IMR-90 (cell line): ENCODE data around the gene MAT1A. TPM values are rescaled to one million over a fixed set of nuclear protein-coding genes. Genes with fewer than 3 reads are reported as not detected.

Experiments used
- ATAC-seq: fragments of 200-7000 bp; cut with Tn5 transposase; 2 replicates; pipeline ENCODE4 v1.9.1; 2020; ENCODE audit warnings: low read depth, mild to moderate bottlenecking, moderate library complexity
- BruUV-seq: library from RNA; stranded (reverse); fragments of 400-500 nt; replicated peaks from 2 replicates; lab custom pipeline; 2021; lab: Mats Ljungman, UMichigan
- CTCF ChIA-PET: fragments of 300-600 bp; formaldehyde crosslinking; extraction: SDS; loops from one replicate; lab custom pipeline; 2021; ENCODE audit warnings: antibody characterized with exemption; lab: Yijun Ruan, JAX
- POLR2A ChIA-PET: fragments of 300-600 bp; sonication (Branson Sonifier 250); formaldehyde crosslinking; loops from one replicate; lab custom pipeline; 2022; ENCODE audit warnings: antibody characterized with exemption; ENCODE audit not compliant: unreplicated experiment; lab: Charles Lee
- DNase-seq: peaks from one replicate; pipeline ENCODE4 v3.0.0; 2013
- H2AFZ ChIP-seq: replicated peaks from 2 replicates; pipeline ENCODE3; 2013; ENCODE audit warnings: low read length, mild to moderate bottlenecking; ENCODE audit not compliant: poor library complexity
- H2AK5ac ChIP-seq: 2 replicates; pipeline ENCODE4 v1.6.1; 2013; ENCODE audit warnings: low read depth, low read length, inconsistent platforms
- H2AK9ac ChIP-seq: replicated peaks from 2 replicates; pipeline ENCODE3; 2013; ENCODE audit warnings: mild to moderate bottlenecking, low read depth, low read length, moderate library complexity; ENCODE audit not compliant: poor library complexity
- H2BK120ac ChIP-seq: 2 replicates; pipeline ENCODE4 v1.6.1; 2013; ENCODE audit warnings: low read depth, low read length, inconsistent platforms
- H2BK15ac ChIP-seq: 3 replicates; pipeline ENCODE4 v1.6.1; 2013; ENCODE audit warnings: low read depth, low read length, inconsistent platforms
- H2BK20ac ChIP-seq: 2 replicates; pipeline ENCODE4 v1.6.1; 2013; ENCODE audit warnings: low read depth, mild to moderate bottlenecking, inconsistent platforms, low read length, moderate library complexity
- H2BK5ac ChIP-seq: 2 replicates; pipeline ENCODE4 v1.6.1; 2013; ENCODE audit warnings: mild to moderate bottlenecking, low read depth, low read length, inconsistent platforms; ENCODE audit not compliant: poor library complexity, severe bottlenecking
- H3K14ac ChIP-seq: replicated peaks from 2 replicates; pipeline ENCODE4 v1.6.1; 2013; ENCODE audit warnings: low read depth, low read length, inconsistent platforms
- H3K18ac ChIP-seq: 2 replicates; pipeline ENCODE4 v1.6.1; 2013; ENCODE audit warnings: low read depth, low read length, control low read depth
- H3K23ac ChIP-seq: 2 replicates; pipeline ENCODE4 v1.6.1; 2013; ENCODE audit warnings: low read depth, low read length, inconsistent platforms
- H3K27ac ChIP-seq: 2 replicates; pipeline ENCODE4 v1.5.1; 2013; ENCODE audit warnings: mild to moderate bottlenecking, control low read depth, low read length; ENCODE audit not compliant: insufficient read depth
- H3K27me3 ChIP-seq: 2 replicates; pipeline ENCODE4 v1.6.1; 2013; ENCODE audit warnings: low read length; ENCODE audit not compliant: control insufficient read depth, insufficient read depth
- H3K36me3 ChIP-seq: 2 replicates; pipeline ENCODE4 v1.6.1; 2013; ENCODE audit warnings: low read length, mixed read lengths; ENCODE audit not compliant: control insufficient read depth, insufficient read depth
- H3K4ac ChIP-seq: 2 replicates; pipeline ENCODE4 v1.6.1; 2013; ENCODE audit warnings: low read depth, low read length, inconsistent platforms
- H3K4me1 ChIP-seq: 2 replicates; pipeline ENCODE4 v1.6.1; 2013; ENCODE audit warnings: low read length, mixed read lengths; ENCODE audit not compliant: control insufficient read depth, insufficient read depth
- H3K4me2 ChIP-seq: 2 replicates; pipeline ENCODE4 v1.6.1; 2013; ENCODE audit warnings: low read depth, mild to moderate bottlenecking, control low read depth, low read length, moderate library complexity
- H3K4me3 ChIP-seq: 2 replicates; pipeline ENCODE4 v1.5.1; 2013; ENCODE audit warnings: low read depth, mild to moderate bottlenecking, control low read depth, low read length, moderate library complexity; ENCODE audit not compliant: insufficient read depth
- H3K56ac ChIP-seq: 2 replicates; pipeline ENCODE4 v1.6.1; 2013; ENCODE audit warnings: low read length, inconsistent platforms; ENCODE audit not compliant: insufficient read depth; ENCODE audit errors: extremely low read depth
- H3K79me1 ChIP-seq, 2 experiments: 2 replicates each; pipeline ENCODE4 v1.6.1; 2013; ENCODE audit warnings: low read length in 2 of 2, inconsistent platforms in 1 of 2, low read depth in 1 of 2
- H3K9ac ChIP-seq: 2 replicates; pipeline ENCODE4 v1.6.1; 2013; ENCODE audit warnings: low read depth, low read length, control low read depth
- H3K9me1 ChIP-seq: 2 replicates; pipeline ENCODE4 v1.6.1; 2013; ENCODE audit warnings: low read length, inconsistent platforms; ENCODE audit not compliant: insufficient read depth
- H3K9me3 ChIP-seq: 2 replicates; pipeline ENCODE4 v1.6.1; 2013; ENCODE audit warnings: low read length; ENCODE audit not compliant: control insufficient read depth, insufficient read depth
- H4K20me1 ChIP-seq: 2 replicates; pipeline ENCODE4 v1.6.1; 2013; ENCODE audit warnings: low read length, inconsistent platforms; ENCODE audit not compliant: insufficient read depth
- H4K5ac ChIP-seq: 2 replicates; pipeline ENCODE4 v1.6.1; 2013; ENCODE audit warnings: mild to moderate bottlenecking, low read depth, low read length, control low read depth
- H4K8ac ChIP-seq, 2 experiments: 2 replicates each; pipeline ENCODE4 v1.6.1; 2013; ENCODE audit warnings: low read depth in 2 of 2, low read length in 2 of 2, control low read depth in 1 of 2, inconsistent platforms in 1 of 2
- H4K91ac ChIP-seq: 2 replicates; pipeline ENCODE4 v1.6.1; 2013; ENCODE audit warnings: low read depth, low read length, inconsistent platforms; ENCODE audit not compliant: insufficient read depth
- BHLHE40 ChIP-seq: fragments of 150-350 bp; IDR thresholded peaks from 2 replicates; pipeline ENCODE4 v1.6.1; 2016; ENCODE audit warnings: mild to moderate bottlenecking, low read depth, low read length
- CEBPB ChIP-seq: IDR thresholded peaks from 2 replicates; pipeline ENCODE4 v1.6.1; 2012; ENCODE audit warnings: low read depth, low read length, improper control_type of control experiment
- CHD1 ChIP-seq: IDR thresholded peaks from 2 replicates; pipeline ENCODE4 v1.6.1; 2012; ENCODE audit warnings: low read depth, low read length, improper control_type of control experiment
- MAFK ChIP-seq: IDR thresholded peaks from 2 replicates; pipeline ENCODE4 v1.6.1; 2012; ENCODE audit warnings: low read depth, low read length, improper control_type of control experiment
- RAD21 ChIP-seq: IDR thresholded peaks from 2 replicates; pipeline ENCODE4 v1.6.1; 2012; ENCODE audit warnings: low read length, improper control_type of control experiment
- whole genome bisulfite sequencing, 2 experiments: methylation state at CpG; one replicate each; pipeline versions ENCODE4 v1.1.5 to v1.1.7; 2013; ENCODE audit warnings: missing lambda C conversion rate in 2 of 2; ENCODE audit not compliant: insufficient read length in 1 of 2; ENCODE audit errors: extremely low coverage in 2 of 2; 5-methylcytosine and 5-hydroxymethylcytosine counted together
- dilution Hi-C: fragments of 300-500 bp; cut with HindIII; formaldehyde crosslinking; loops from one replicate; pipeline ENCODE4 v1.14.3; 2018; ENCODE audit warnings: low sequenced_read_pairs; ENCODE audit not compliant: unreplicated experiment
- in situ Hi-C: fragments of 300-500 bp; cut with MboI; formaldehyde crosslinking; loops from 3 replicates; pipeline ENCODE4 v1.14.3; 2019; ENCODE audit warnings: low sequenced_read_pairs, inconsistent platforms, mixed read lengths
- intact Hi-C: fragments of 100-400 bp; cut with micrococcal nuclease; formaldehyde crosslinking; loops from 2 replicates; pipeline ENCODE4 v1.10.0; 2022
- polyA plus RNA-seq, 3 experiments: library from polyadenylated mRNA; depleted of rRNA; stranded (reverse); fragments of >200 nt; gene quantifications; 2 replicates each; pipeline ENCODE4 v1.2.3, GENCODE V29; 2012; ENCODE audit warnings: low replicate concordance in 1 of 3
- total RNA-seq: library from RNA; depleted of rRNA; stranded (reverse); fragments of >200 nt; gene quantifications from 2 replicates; pipeline ENCODE4 v1.2.3, GENCODE V29; 2012

The MAT1A gene
- total and polyA plus RNA-seq, 2 of the 4 experiments (the other 2 are of a cell fraction): not detected

GRCh38 chr10:80319318-80319717, 29.9 kb upstream of the MAT1A start:
- Histone ChIP-seq H3K4me3 (no peak overlapping the region), H3K9me3 (no peaks in the 10 kb centered on the region), H3K56ac (no peak overlapping the region), H2BK15ac (no peak overlapping the region), H4K8ac (no peak overlapping the region), H4K91ac (no peak overlapping the region), H2AK9ac (no peak overlapping the region), H3K4me2 (no peak overlapping the region), H3K27ac (no peak overlapping the region), H3K4ac (no peak overlapping the region), H3K23ac (no peak overlapping the region), H4K20me1 (no peaks in the 10 kb centered on the region), H3K14ac (no peak overlapping the region), H2BK5ac (no peak overlapping the region), H3K9me1 (no peaks in the 10 kb centered on the region), H3K9ac (no peak overlapping the region), H3K18ac (no peak overlapping the region), H3K27me3 (no peaks in the 10 kb centered on the region), H3K36me3 (no peaks in the 10 kb centered on the region), H2BK20ac (no peak overlapping the region), H2AK5ac (no peak overlapping the region), H3K79me1 (no peaks in the 10 kb centered on the region), H2AFZ (no peak overlapping the region), H3K4me1 (no peaks in the 10 kb centered on the region), H2BK120ac (no peak overlapping the region), H4K5ac (no peak overlapping the region)
- no peak for DNase-seq
- no CpG with 5 or more reads among the region's 2 CpGs for WGBS, 2 experiments
- ChIA-PET POLR2A (no interaction called here), CTCF (no interaction called here)
- dilution Hi-C loops (no loop called here), intact Hi-C loops (no loop called here), in situ Hi-C loops (no loop called here)
- BruUV-seq: no TSS peak
- no peak for ATAC-seq
- TF ChIP-seq CHD1 (no peak), MAFK (no peak), CEBPB (no peak), BHLHE40 (no peak), RAD21 (no peak)
